Measurements from ENCODE around the gene SPATA18. TPM values are rescaled to one million over a fixed set of nuclear protein-coding genes. Genes with fewer than 3 reads are reported as not detected.

The SPATA18 gene
- total RNA-seq, 1 experiment from 2014 or later = 0.47 TPM

DNA sequence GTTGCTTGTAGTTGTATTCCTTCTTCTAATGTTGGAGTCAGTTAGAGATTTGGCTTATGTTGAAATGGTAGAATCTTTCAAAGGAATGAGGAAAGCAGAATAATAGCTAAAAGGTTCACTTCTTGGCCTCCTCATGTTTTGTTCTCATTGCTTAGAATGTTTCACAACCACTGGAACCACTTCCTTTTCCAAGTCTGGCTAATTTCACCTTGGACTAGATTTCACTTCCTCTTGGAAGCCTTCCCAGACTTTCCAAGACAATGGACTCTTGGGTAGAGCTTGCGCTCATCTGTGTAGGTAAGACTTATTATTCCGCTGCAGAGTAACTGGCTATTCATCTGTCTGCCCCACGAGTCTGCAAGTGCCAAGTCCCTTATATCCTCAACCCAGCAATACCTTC lies 8.3 kb downstream of the SPATA18 start:
- ChIA-PET POLR2A (no interaction called here), CTCF (no interaction called here), RAD21 (ENCODE audit: low non-redundant PET in 1 of 2, low total read pairs in 2 of 2, uncharacterized antibody in 2 of 2, unreplicated experiment in 2 of 2) (no interaction called here)
- Histone ChIP-seq H3K36me3 (ENCODE audit: control insufficient read depth in 1 of 2, insufficient read depth in 2 of 2, low read length in 2 of 2) (no peaks in the 10 kb centered on the region), H3K9me3 (ENCODE audit: control insufficient read depth in 1 of 2, insufficient read depth in 1 of 2, low read depth in 1 of 2, low read length in 2 of 2) (no peaks in the 10 kb centered on the region), H3K9me2 (ENCODE audit: insufficient read depth) (no peaks in the 10 kb centered on the region), H3K4me3 (replicated peaks in 1 of 2; ENCODE audit: low read depth in 1 of 2, low read length in 2 of 2) (no peak overlapping the region), H3K4me2 (ENCODE audit: low read length) (no peak overlapping the region), H3K9ac (ENCODE audit: low read length) (no peak overlapping the region), H3K27ac (ENCODE audit: low read depth, low read length) (no peak overlapping the region), H3K27me3 (ENCODE audit: insufficient read depth, low read length) (peaks cover 16% of the 10 kb centered on the region), H3K4me1 (ENCODE audit: control insufficient read depth in 1 of 2, insufficient read depth in 2 of 2, low read length in 2 of 2) (no peaks in the 10 kb centered on the region), H2AFZ (ENCODE audit: low read depth, low read length, poor library complexity, severe bottlenecking) (no peak overlapping the region), H4K20me1 (ENCODE audit: insufficient read depth) (no peaks in the 10 kb centered on the region), H3K79me2 (ENCODE audit: insufficient read depth, low read length) (no peaks in the 10 kb centered on the region)
- intact Hi-C loops (cut with micrococcal nuclease) = no loop called here
- no TSS peak for BruUV-seq (replicated peaks)
- TF ChIP-seq JUND (IDR thresholded peaks at IDR 0.05) (no peak), EGR1 (IDR thresholded peaks at IDR 0.05; ENCODE audit: low read depth) (no peak), EZH2 (IDR thresholded peaks at IDR 0.05) (no peak), EZH2phosphoT487 (IDR thresholded peaks at IDR 0.05; ENCODE audit: borderline replicate concordance) (no peak), SP1 (IDR thresholded peaks at IDR 0.05; ENCODE audit: low read depth) (no peak), ZBTB33 (IDR thresholded peaks at IDR 0.05; ENCODE audit: extremely low read depth, insufficient replicate concordance, low read length) (no peak)
- TF ChIP-seq, protein P1, sequence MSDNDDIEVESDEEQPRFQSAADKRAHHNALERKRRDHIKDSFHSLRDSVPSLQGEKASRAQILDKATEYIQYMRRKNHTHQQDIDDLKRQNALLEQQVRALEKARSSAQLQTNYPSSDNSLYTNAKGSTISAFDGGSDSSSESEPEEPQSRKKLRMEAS (IDR thresholded peaks at IDR 0.05) = no peak
- TF ChIP-seq, protein P2, sequence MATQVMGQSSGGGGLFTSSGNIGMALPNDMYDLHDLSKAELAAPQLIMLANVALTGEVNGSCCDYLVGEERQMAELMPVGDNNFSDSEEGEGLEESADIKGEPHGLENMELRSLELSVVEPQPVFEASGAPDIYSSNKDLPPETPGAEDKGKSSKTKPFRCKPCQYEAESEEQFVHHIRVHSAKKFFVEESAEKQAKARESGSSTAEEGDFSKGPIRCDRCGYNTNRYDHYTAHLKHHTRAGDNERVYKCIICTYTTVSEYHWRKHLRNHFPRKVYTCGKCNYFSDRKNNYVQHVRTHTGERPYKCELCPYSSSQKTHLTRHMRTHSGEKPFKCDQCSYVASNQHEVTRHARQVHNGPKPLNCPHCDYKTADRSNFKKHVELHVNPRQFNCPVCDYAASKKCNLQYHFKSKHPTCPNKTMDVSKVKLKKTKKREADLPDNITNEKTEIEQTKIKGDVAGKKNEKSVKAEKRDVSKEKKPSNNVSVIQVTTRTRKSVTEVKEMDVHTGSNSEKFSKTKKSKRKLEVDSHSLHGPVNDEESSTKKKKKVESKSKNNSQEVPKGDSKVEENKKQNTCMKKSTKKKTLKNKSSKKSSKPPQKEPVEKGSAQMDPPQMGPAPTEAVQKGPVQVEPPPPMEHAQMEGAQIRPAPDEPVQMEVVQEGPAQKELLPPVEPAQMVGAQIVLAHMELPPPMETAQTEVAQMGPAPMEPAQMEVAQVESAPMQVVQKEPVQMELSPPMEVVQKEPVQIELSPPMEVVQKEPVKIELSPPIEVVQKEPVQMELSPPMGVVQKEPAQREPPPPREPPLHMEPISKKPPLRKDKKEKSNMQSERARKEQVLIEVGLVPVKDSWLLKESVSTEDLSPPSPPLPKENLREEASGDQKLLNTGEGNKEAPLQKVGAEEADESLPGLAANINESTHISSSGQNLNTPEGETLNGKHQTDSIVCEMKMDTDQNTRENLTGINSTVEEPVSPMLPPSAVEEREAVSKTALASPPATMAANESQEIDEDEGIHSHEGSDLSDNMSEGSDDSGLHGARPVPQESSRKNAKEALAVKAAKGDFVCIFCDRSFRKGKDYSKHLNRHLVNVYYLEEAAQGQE (IDR thresholded peaks at IDR 0.05; ENCODE audit: low read depth) = no peak
- DNase-seq (ENCODE audit: low read depth, low spot score) (no peak), ATAC-seq (no peak)
